ENCODE measurements around the gene ORC6. TPM values are rescaled to one million over a fixed set of nuclear protein-coding genes. Genes with fewer than 3 reads are reported as not detected.

ORC6 gene
- polyA plus RNA-seq, 2 donors = 7.7 to 9.0 TPM

DNA sequence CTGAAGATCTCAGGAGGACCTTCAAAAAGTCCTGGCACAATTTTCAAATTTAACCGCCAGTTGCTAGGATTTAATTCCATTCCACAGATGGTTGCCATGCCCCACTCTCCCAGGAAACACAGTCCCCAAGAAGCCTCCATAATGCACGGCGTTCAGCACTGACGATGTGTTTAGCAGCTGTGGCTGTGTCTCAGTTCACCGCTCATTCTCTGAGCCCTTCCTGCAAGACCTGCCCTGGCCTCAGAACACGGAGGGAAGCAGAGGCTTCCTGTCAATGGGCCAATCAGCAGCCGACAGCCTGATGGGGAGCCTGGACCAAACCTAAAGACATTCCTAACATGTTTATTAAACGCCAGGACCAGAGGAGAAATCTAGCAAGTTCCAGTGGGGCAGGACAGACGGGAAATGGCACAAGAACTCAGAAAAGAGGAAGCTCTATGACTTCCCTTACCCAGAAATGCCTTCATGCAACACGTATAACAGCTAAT is 53.8 kb downstream of the ORC6 start:
- WGBS, 2 donors = 29 to 30% methylated on average over 10 of the region's 10 CpGs
- Histone ChIP-seq H3K4me3 (ENCODE audit: low read depth in 1 of 2, low read length in 2 of 2) (no peak overlapping the region), H3K9me3 (ENCODE audit: control insufficient read depth in 2 of 2, insufficient read depth in 1 of 2, low read depth in 1 of 2, low read length in 1 of 2) (no peaks in the 10 kb centered on the region), H3K4me1 (ENCODE audit: control insufficient read depth in 2 of 2, insufficient read depth in 2 of 2, low read length in 1 of 2) (no peaks in the 10 kb centered on the region), H3K36me3 (ENCODE audit: control insufficient read depth in 2 of 2, insufficient read depth in 2 of 2, low read length in 1 of 2) (no peaks in the 10 kb centered on the region), H3K27me3 (ENCODE audit: control insufficient read depth in 1 of 2, insufficient read depth in 2 of 2, low read length in 2 of 2) (no peaks in the 10 kb centered on the region), H3K27ac (ENCODE audit: low read depth in 2 of 2, low read length in 1 of 2) (peak overlapping the region in 1 of 2 donors; percentile 40)

GRCh38 chr16:46745617-46746016 is 56.2 kb downstream of the ORC6 start:
- Histone ChIP-seq H3K27me3 (ENCODE audit: control insufficient read depth in 1 of 2, insufficient read depth in 2 of 2, low read length in 2 of 2) (no peaks in the 10 kb centered on the region), H3K36me3 (ENCODE audit: control insufficient read depth in 2 of 2, insufficient read depth in 2 of 2, low read length in 1 of 2) (no peaks in the 10 kb centered on the region), H3K27ac (ENCODE audit: low read depth in 2 of 2, low read length in 1 of 2) (no peak overlapping the region), H3K4me3 (ENCODE audit: low read depth in 1 of 2, low read length in 2 of 2) (no peak overlapping the region), H3K9me3 (ENCODE audit: control insufficient read depth in 2 of 2, insufficient read depth in 1 of 2, low read depth in 1 of 2, low read length in 1 of 2) (no peaks in the 10 kb centered on the region), H3K4me1 (ENCODE audit: control insufficient read depth in 2 of 2, insufficient read depth in 2 of 2, low read length in 1 of 2) (no peaks in the 10 kb centered on the region)
- 74 to 75% methylated on average over 7 of the region's 7 CpGs for whole genome bisulfite sequencing, 2 donors

DNA sequence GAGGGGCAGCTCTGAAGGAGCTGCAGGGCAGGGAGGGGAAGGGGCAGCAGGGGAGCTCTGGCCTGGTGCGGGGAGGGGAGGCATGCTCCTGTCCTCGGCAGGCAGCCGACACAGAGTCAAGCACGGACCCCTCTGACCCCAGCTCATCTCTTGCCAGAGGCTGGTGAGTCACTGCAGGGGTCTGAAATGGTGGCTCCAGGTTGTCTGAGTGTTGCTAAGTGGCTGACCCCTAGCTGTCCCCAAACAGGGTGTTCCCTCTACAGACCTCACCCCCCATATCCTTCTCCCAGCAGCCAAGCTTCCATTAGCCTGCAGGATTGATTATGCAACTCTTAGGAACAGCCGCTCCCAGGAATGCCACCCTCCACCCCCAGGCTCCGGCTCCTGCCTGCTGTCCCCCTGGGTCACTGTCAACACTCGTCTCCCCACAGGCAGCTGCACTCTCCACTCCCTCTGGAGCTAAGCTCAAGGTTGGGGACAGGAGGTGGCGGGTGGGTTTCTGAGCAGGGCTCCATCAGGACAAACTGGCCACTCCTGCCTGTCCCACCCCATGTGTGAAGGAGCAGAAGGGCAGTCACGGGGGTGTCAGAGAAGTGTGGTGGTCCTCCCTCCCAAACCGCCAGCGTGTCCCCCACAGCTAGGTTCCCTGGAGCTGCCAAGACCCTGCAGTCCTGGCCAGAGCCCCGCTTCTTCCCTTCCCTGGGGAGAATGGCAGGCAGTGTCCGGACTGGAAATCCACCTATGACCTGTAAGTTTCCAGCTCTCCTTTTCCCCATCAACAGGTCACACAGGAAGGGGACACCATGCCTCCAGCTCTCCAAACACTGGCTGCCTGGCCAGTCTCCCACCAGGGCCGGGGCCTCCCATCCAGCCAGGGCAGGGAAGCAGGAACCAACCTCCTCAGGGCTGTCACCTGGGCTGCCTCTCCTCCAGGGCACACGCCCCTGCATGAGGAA is 57.6 kb downstream of the ORC6 start:
- Histone ChIP-seq H3K4me3 (ENCODE audit: low read depth in 1 of 2, low read length in 2 of 2) (no peak overlapping the region), H3K27me3 (ENCODE audit: control insufficient read depth in 1 of 2, insufficient read depth in 2 of 2, low read length in 2 of 2) (no peaks in the 10 kb centered on the region), H3K9me3 (ENCODE audit: control insufficient read depth in 2 of 2, insufficient read depth in 1 of 2, low read depth in 1 of 2, low read length in 1 of 2) (no peaks in the 10 kb centered on the region), H3K4me1 (ENCODE audit: control insufficient read depth in 2 of 2, insufficient read depth in 2 of 2, low read length in 1 of 2) (no peaks in the 10 kb centered on the region), H3K36me3 (ENCODE audit: control insufficient read depth in 2 of 2, insufficient read depth in 2 of 2, low read length in 1 of 2) (no peaks in the 10 kb centered on the region), H3K27ac (ENCODE audit: low read depth in 2 of 2, low read length in 1 of 2) (no peak overlapping the region)
- WGBS, 2 donors = 82 to 84% methylated on average over 15 of the region's 15 CpGs

Other genes with a start within 250 kb of the ORC6 start
- gene SHCBP1, start 68.3 kb upstream of the ORC6 start, polyA plus RNA-seq = 1 to 10 TPM; 1.7 to 3.5 TPM
- 10 to 100 TPM; 17.4 to 35.3 TPM for gene VPS35, start 481 bp upstream of the ORC6 start, polyA plus RNA-seq
- under 1 TPM; 0.04 to 0.08 TPM for gene MYLK3, start 58.7 kb downstream of the ORC6 start, polyA plus RNA-seq
- 1 to 10 TPM; 3.6 to 3.7 TPM for gene C16orf87, start 141.5 kb downstream of the ORC6 start, polyA plus RNA-seq
- 10 to 100 TPM; 53.8 to 65.8 TPM for gene GPT2, start 194.7 kb downstream of the ORC6 start, polyA plus RNA-seq

Data from esophagus (tissue), 2 donors.